Heart left ventricle (tissue), 16 donors: ENCODE data around the gene GPR156. TPM values are rescaled to one million over a fixed set of nuclear protein-coding genes. Genes with fewer than 3 reads are reported as not detected.

Experiments used
- ATAC-seq, 4 donors: fragments of 200-7000 bp; cut with Tn5 transposase; one replicate each; pipeline ENCODE4 v1.9.1; 2020 to 2022; ENCODE audit warnings: moderate library complexity in 4 of 4, mild to moderate bottlenecking in 3 of 4, moderate number of reproducible peaks in 1 of 4
- DNase-seq, 5 donors: peaks; one replicate each; pipeline ENCODE4 v3.0.0-alpha.2; 2020
- H3K27ac ChIP-seq, 12 donors: fragments of 200-600 bp; sonication (generic) in 4 of 12; one replicate each; pipeline versions ENCODE4 v1.5.0 to v1.8.0; 2016 to 2022; ENCODE audit warnings: mild to moderate bottlenecking in 2 of 12
- H3K27me3 ChIP-seq, 9 donors: fragments of 200-600 bp; sonication (generic) in 2 of 9; one replicate each; pipeline versions ENCODE4 v1.5.1 to v1.8.0; 2016 to 2022; ENCODE audit warnings: mild to moderate bottlenecking in 3 of 9
- H3K36me3 ChIP-seq, 9 donors: fragments of 200-600 bp; sonication (generic) in 2 of 9; one replicate each; pipeline versions ENCODE4 v1.5.0 to v1.8.0; 2018 to 2022; ENCODE audit warnings: mild to moderate bottlenecking in 2 of 9
- H3K4me1 ChIP-seq, 12 donors: fragments of 200-600 bp; sonication (generic) in 4 of 12; one replicate each; pipeline versions ENCODE4 v1.5.0 to v1.8.0; 2016 to 2022; ENCODE audit warnings: mild to moderate bottlenecking in 3 of 12
- H3K4me3 ChIP-seq, 12 donors: fragments of 200-600 bp; sonication (generic) in 4 of 12; one replicate each; pipeline versions ENCODE4 v1.5.0 to v1.8.0; 2017 to 2022; ENCODE audit warnings: mild to moderate bottlenecking in 9 of 12, moderate library complexity in 4 of 12
- H3K9me3 ChIP-seq, 12 donors: fragments of 200-600 bp; sonication (generic) in 4 of 12; one replicate each; pipeline versions ENCODE4 v1.5.0 to v1.8.0; 2016 to 2022; ENCODE audit warnings: mild to moderate bottlenecking in 1 of 12
- POLR2A ChIP-seq, 2 donors: fragments of 450-650 bp; IDR thresholded peaks; one replicate each; pipeline ENCODE4 v1.6.1; 2017; ENCODE audit warnings: antibody characterized with exemption in 2 of 2, mild to moderate bottlenecking in 2 of 2, moderate library complexity in 2 of 2
- WGBS, 4 donors: extraction: QIAGEN DNeasy Blood & Tissue Kit in 2 of 4; methylation state at CpG; one replicate each; pipeline versions ENCODE4 v1.1.5 to v1.1.7; 2013 to 2018; 5-methylcytosine and 5-hydroxymethylcytosine counted together
- intact Hi-C, 10 donors: fragments of 100-400 bp; cut with DNase I; formaldehyde crosslinking; loops; one replicate each; pipeline versions ENCODE4 v1.11.1 to v1.14.2; 2022
- polyA plus RNA-seq, 2 donors: library from polyadenylated mRNA; stranded (reverse); fragments of 200-250 nt; gene quantifications; one replicate each; pipeline ENCODE4 v1.2.3, GENCODE V29; 2013
- total RNA-seq, 9 donors: library from RNA; depleted of rRNA in 2 of 9; stranded (reverse); fragments of >200 nt in 2 of 9; fragmentation: NEBNext Ultra II Directional in 3 of 9; extraction: Animal tissue kit (Norgen Biotek cat#: 25700) in 3 of 9; gene quantifications; one replicate each; pipeline versions ENCODE4 v1.1.0 to v1.2.4, GENCODE V29; 2016 to 2023
- TF ChIP-seq, protein P1 (sequence below), 12 donors: fragments of 200-600 bp; sonication (generic) in 4 of 12; IDR thresholded peaks; one replicate each; pipeline versions ENCODE4 v1.5.0 to v1.8.0; 2018 to 2022; ENCODE audit warnings: antibody characterized with exemption in 12 of 12, mild to moderate bottlenecking in 5 of 12
- donor health status: ischemic (EF 13 %, LVEDD 7.1; RV severe dilation, severe dysfunction).
- donor health status: healthy with polysubstance abuse.
- donor health status: DM: no; HTN: yes; CAD: no.
- donor health status: DM: no; HTN: no; CAD: no.
- donor health status: ischemic (EF 25% LVEDD 6.9; RV normal size, moderate dysfunction).
- donor health status: ischemic (EF 25% LVEDD 5.7; RV mildly dilated, moderate dysfunction).
- donor health status: healthy.
- donor health status: DM: yes; HTN: yes; CAD: no.
- donor health status: ischemic (EF 35%, LVEDD 5.7; RV mildly dilated, moderate dysfunction).
- donor health status: nonischemic (EF 11% LVEDD 7.7; RV severe dilation, severe dysfunction).
- donor health status: DM: yes; HTN: yes; CAD: no.
- donor health status: PGD.
- donor health status: ischemic (EF 29% LVEDD 5.4; RV normal size, mild dysfunction).
- donor health status: nonischemic (EF 23%, LVEDD 6.1; RV moderate dilation, normal function).

Gene GPR156
- total and polyA plus RNA-seq, 11 donors = 0.06 to 0.24 (median 0.12) TPM; not detected in 5

DNA sequence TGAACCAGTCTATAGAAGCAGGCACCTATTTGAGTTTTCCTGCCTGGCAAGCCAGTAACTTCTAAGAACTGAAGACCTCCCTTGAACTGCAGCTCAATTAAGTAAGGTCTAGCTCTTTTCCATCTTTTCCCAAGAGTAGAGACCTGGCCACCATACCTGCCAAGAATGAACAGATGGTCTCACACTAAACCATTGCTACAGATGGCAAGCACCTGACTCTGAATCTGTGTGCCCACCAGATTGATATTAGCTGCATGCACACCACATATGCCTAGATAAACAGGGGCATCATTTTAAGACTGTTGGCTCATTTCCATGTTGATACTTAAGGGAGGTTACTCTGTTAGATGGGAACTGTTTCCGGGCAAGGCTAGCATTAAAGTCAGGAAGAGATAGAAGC is 156.0 kb downstream of the GPR156 start:
- DNase-seq (no peak), ATAC-seq (no peak)
- Histone ChIP-seq H3K9me3 (no peaks in the 10 kb centered on the region), H3K4me1 (no peaks in the 10 kb centered on the region), H3K36me3 (no peaks in the 10 kb centered on the region), H3K27me3 (no peaks in the 10 kb centered on the region), H3K4me3 (no peak overlapping the region), H3K27ac (no peak overlapping the region)
- WGBS, 4 donors = 94 to 100% (median 95%) methylated on average over 1 of the region's 1 CpG
- intact Hi-C loops = no loop called here
- TF ChIP-seq POLR2A (IDR thresholded peaks at IDR 0.05) = no peak
- TF ChIP-seq, protein P1, sequence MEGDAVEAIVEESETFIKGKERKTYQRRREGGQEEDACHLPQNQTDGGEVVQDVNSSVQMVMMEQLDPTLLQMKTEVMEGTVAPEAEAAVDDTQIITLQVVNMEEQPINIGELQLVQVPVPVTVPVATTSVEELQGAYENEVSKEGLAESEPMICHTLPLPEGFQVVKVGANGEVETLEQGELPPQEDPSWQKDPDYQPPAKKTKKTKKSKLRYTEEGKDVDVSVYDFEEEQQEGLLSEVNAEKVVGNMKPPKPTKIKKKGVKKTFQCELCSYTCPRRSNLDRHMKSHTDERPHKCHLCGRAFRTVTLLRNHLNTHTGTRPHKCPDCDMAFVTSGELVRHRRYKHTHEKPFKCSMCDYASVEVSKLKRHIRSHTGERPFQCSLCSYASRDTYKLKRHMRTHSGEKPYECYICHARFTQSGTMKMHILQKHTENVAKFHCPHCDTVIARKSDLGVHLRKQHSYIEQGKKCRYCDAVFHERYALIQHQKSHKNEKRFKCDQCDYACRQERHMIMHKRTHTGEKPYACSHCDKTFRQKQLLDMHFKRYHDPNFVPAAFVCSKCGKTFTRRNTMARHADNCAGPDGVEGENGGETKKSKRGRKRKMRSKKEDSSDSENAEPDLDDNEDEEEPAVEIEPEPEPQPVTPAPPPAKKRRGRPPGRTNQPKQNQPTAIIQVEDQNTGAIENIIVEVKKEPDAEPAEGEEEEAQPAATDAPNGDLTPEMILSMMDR (IDR thresholded peaks at IDR 0.05) = no peak

DNA sequence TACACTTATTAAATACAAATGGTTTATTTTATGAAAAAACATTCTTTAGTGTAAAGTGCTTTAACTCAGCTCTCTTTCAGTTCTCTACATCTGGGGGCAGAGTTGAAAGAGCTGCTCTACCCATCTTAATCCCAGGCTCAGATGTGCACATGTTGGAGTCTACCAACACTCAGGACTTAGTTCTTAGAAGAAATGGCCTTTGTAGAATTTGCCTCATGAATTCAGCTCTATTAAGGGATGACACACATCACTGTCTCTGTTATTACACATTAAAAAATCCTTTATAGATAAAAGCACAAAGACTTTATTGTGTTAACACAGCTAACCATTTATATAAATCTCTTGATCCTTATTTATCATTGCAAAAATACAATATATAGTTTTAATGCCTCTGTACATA is 159.0 kb downstream of the GPR156 start:
- no peaks in the 10 kb centered on the region for H3K27me3 ChIP-seq
- no peaks in the 10 kb centered on the region for H3K9me3 ChIP-seq
- no peak overlapping the region for H3K27ac ChIP-seq
- DNase-seq (no peak), ATAC-seq (no peak)
- H3K36me3 ChIP-seq = no peaks in the 10 kb centered on the region
- intact Hi-C loops = no loop called here
- no peak overlapping the region for H3K4me3 ChIP-seq
- no peak for TF ChIP-seq POLR2A (IDR thresholded peaks at IDR 0.05)
- TF ChIP-seq, protein P1 (IDR thresholded peaks at IDR 0.05) = no peak
- H3K4me1 ChIP-seq = no peaks in the 10 kb centered on the region

GRCh38 chr3:120119846-120120510 is 165.0 kb downstream of the GPR156 start:
- no peak overlapping the region for H3K4me3 ChIP-seq
- peaks cover 0 to 15% (median 0%) of the 10 kb centered on the region in 12 donors for H3K9me3 ChIP-seq
- H3K27ac ChIP-seq = no peak overlapping the region
- TF ChIP-seq, protein P1 (IDR thresholded peaks at IDR 0.05) = no peak
- no peak for TF ChIP-seq POLR2A (IDR thresholded peaks at IDR 0.05)
- no peaks in the 10 kb centered on the region for H3K36me3 ChIP-seq
- intact Hi-C loops = no loop called here
- DNase-seq (no peak), ATAC-seq (no peak)
- no peaks in the 10 kb centered on the region for H3K4me1 ChIP-seq
- no peaks in the 10 kb centered on the region for H3K27me3 ChIP-seq
- WGBS, 4 donors = 85 to 89% (median 87%) methylated on average over 7 of the region's 7 CpGs

Other genes with a start within 250 kb of the GPR156 start
- 10 to 100 TPM; 36.5 to 58.9 (median 49.8) TPM for gene GSK3B, start 190.8 kb downstream of the GPR156 start, total RNA-seq
- gene GSK3B, start 190.8 kb downstream of the GPR156 start, polyA plus RNA-seq = 10 to 100 TPM in 1 of 2 donors, 1 to 10 TPM in 1; 8.8 to 26.9 TPM
- gene LRRC58, start 64.1 kb upstream of the GPR156 start, total RNA-seq = 10 to 100 TPM in 5 of 9 donors, 1 to 10 TPM in 4; 7.1 to 17.9 (median 10.5) TPM
- gene LRRC58, start 64.1 kb upstream of the GPR156 start, polyA plus RNA-seq = 1 to 10 TPM; 2.3 to 8.9 TPM
- gene FSTL1, start 165.8 kb upstream of the GPR156 start, total RNA-seq = 100 to 1,000 TPM; 138 to 667 (median 220) TPM
- 100 to 1,000 TPM in 1 of 2 donors, 10 to 100 TPM in 1; 43.8 to 146 TPM for gene FSTL1, start 165.8 kb upstream of the GPR156 start, polyA plus RNA-seq